HEK293T (cell line): ENCODE measurements around the gene PDZD2.

ENCODE experiments used
- BHLHE40 ChIP-seq: fragments of 450-650 bp; IDR thresholded peaks from 2 replicates; pipeline ENCODE4 v1.6.1; 2016; ENCODE audit warnings: mild to moderate bottlenecking, moderate library complexity, borderline replicate concordance
- TARDBP ChIP-seq: fragments of 450-650 bp; IDR thresholded peaks from 2 replicates; pipeline ENCODE4 v1.6.1; 2016

- TF ChIP-seq BHLHE40, result no peak
- TF ChIP-seq TARDBP, result no peak
These were observed 520.6 kb downstream of the PDZD2 start for GRCh38 chr5:32159328-32160072.
